SK-N-DZ (cell line): Measurements from ENCODE around the gene SPCS1.
"Not testable (repeated sequence)": the region's sequence is repeated elsewhere in the genome, so short reads cannot be mapped to it uniquely, and the experiment has no call there.

ENCODE experiments used
- DNase-seq: peaks from one replicate; pipeline ENCODE4 v3.0.0-alpha.2; 2015; ENCODE audit warnings: low spot score

Gene SPCS1

GRCh38 chr3:52694528-52695189 lies 11.2 kb upstream of the SPCS1 start:
- no peak for DNase-seq

- DNase-seq, result no peak
These were observed 9.9 kb upstream of the SPCS1 start for GRCh38 chr3:52695798-52696671.

DNA sequence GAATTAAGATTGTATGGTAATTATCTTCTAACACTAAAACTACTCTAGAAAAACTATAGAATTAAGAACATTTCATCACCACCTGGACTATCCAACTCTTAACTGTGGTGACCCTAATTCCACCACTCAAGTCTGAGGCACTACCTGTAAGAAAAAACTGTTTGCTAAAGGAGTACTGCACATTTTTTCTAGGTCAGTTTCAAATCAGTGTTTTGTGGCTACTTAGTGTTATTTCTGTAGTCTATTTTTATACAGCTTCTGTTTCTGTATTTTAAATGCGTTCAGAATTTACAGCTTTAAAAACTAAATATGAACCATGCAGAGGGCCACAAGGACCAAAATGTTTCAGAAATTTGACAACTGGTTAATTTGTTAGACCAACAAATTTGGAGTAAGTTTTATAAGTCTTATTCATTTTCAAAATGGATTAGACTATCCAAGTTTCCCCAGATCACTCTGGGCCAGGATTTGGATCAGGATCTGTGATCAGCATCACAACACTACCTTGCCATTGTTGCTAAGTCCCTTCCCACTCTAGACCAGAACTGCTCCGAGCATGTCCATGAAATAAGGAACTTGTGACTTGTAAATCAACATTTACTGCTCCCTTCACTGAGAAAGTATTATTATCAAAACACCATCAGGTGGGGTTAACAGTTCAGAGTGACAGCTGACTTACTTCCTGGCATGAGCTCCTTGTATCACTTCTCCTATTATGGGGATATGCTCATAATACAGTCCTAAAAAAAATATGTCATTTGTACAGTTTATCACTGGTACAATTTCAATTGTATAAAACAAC lies 8.9 kb upstream of the SPCS1 start:
- DNase-seq, result no peak

GRCh38 chr3:52697632-52697965 lies 8.3 kb upstream of the SPCS1 start:
- DNase-seq, result no peak

- DNase-seq, result no peak
These were observed 2.6 kb upstream of the SPCS1 start for GRCh38 chr3:52703341-52703740.

GRCh38 chr3:52704611-52705437 lies 1.1 kb upstream of the SPCS1 start:
- peak; percentile 21 for DNase-seq

DNA sequence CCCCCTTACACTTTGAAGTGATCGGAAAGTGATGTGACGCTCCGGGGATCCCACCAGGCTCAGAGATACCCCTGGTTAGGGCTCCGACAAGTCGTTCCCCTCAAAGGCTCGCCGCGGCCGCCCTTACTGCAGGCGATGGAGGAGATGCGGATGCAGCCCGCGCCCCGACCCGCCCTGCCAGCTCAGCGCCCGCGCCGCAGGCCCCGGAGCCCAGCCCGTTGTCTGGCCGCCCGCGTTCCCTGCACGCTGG lies 543 bp upstream of the SPCS1 start:
- DNase-seq, result no peak

DNA sequence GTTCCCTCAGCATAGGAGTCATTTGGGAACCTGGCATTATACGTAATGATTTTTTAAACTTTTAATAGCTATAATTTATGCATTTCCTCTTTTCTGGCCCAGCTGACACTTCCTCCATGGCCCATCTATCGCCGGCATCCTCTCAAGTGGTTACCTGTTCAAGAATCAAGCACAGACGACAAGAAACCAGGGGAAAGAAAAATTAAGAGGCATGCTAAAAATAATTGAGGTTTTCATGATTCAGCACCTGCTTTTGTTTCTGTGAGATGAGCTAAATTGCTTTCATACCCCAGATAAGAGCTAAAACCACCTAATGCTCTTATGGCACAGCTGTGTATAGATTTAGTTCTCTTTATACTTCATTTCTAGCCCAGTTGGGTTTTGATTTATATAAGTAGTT lies 1.7 kb downstream of the SPCS1 start:
- no peak for DNase-seq

GRCh38 chr3:52710512-52710911 lies 4.6 kb downstream of the SPCS1 start:
- no peak for DNase-seq

- DNase-seq, result no peak
These were observed 6.6 kb downstream of the SPCS1 start for GRCh38 chr3:52712291-52713212.

- no peak for DNase-seq
These were observed 8.7 kb downstream of the SPCS1 start for GRCh38 chr3:52714335-52715302.

DNA sequence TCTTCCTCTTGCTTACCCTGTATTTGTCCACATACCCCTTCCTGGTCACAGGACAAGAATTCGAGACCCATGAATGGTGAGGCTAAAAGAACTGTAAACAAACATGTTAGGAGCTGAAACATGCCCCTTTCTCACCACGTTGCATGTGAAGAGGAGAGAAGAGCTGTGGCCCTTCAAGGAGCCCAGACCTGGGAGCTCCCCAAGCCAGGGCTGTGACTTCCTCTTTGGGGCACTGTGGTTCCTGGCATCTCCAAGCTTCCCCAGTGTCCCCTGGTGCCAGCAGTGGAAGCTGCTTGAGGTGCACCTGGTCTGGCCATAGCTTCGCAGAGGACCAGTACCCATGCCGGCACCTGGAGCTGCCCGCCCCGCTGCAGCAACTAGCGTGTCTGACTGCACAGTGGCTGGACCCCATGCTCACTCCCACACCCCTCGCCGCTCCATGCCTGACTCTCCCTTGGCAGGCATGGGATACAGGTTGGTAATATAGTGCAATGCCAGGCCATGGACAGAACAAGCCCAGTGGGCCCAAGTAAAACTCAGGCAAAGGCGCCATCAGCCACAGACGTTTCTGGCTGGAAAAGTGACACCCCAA lies 9.9 kb downstream of the SPCS1 start:
- DNase-seq, result no peak

- no peak for DNase-seq
These were observed 13.7 kb downstream of the SPCS1 start for GRCh38 chr3:52719618-52720017.

- DNase-seq, result no peak
These were observed 15.3 kb downstream of the SPCS1 start for GRCh38 chr3:52721002-52721729.

DNA sequence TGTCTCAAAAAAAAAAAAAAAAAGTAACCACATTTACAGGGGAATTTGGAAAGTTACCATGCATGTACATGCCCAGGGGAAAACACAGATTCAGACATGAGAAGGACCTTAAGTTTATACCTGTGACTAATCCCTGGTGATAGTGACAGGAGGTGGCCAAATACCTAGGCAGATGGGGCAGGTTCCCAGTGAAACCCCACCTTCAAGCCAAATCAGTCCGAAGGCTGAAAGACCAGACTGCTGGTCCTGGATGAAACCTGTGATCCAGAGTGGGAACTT lies 15.8 kb downstream of the SPCS1 start:
- no peak for DNase-seq

DNA sequence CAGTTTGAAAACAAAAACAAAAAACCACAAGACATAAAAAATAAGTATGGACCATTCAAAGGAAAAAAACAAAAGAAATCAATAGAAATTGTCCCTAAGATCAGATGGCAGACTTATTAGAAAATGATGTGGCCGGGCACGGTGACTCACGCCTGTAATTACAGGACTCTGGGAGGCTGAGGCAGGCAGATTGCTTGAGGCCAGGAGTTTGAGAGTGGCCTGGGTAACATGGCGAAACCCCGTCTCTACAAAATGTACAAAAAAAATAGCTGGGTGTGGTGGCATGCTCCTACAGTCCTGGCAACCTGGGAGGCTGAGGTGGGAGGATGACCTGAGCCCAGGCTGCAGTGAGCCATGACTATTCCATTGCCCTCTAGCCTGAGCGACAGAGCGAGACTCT lies 16.6 kb downstream of the SPCS1 start:
- DNase-seq, result no peak

DNA sequence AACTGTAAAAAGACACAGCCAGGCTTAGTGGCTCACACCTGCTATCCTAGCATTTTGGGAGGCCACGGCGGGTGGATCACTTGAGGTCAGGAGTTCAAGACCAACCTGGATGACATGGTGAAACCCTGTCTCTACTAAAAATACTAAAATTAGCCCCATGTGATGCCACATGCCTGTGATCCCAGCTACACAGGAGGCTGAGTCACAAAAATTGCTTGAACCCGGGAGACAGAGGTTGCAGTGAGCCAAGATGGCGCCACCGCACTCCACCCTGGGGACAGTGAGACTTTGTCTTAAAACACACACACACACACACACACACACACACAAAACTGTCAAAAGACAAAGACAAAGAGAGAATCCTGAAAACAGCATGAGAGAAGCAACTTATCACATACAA lies 18.0 kb downstream of the SPCS1 start:
- no peak for DNase-seq

- no peak for DNase-seq
These were observed 18.6 kb downstream of the SPCS1 start for GRCh38 chr3:52724511-52724910.

GRCh38 chr3:52728753-52729152 lies 22.8 kb downstream of the SPCS1 start:
- DNase-seq, result not testable (repeated sequence)
